HG03378 (cell line): ENCODE results near the gene ZCCHC24.
A peak's percentile ranks its signal among the peaks of the same experiment; 100 is the strongest.

Experiments used
- ATAC-seq: cut with Tn5 transposase; IDR thresholded peaks from one replicate; pipeline ENCODE4 v1.9.1; 2021; ENCODE audit warnings: mild to moderate bottlenecking, moderate library complexity; ENCODE audit not compliant: unreplicated experiment

Gene ZCCHC24

DNA sequence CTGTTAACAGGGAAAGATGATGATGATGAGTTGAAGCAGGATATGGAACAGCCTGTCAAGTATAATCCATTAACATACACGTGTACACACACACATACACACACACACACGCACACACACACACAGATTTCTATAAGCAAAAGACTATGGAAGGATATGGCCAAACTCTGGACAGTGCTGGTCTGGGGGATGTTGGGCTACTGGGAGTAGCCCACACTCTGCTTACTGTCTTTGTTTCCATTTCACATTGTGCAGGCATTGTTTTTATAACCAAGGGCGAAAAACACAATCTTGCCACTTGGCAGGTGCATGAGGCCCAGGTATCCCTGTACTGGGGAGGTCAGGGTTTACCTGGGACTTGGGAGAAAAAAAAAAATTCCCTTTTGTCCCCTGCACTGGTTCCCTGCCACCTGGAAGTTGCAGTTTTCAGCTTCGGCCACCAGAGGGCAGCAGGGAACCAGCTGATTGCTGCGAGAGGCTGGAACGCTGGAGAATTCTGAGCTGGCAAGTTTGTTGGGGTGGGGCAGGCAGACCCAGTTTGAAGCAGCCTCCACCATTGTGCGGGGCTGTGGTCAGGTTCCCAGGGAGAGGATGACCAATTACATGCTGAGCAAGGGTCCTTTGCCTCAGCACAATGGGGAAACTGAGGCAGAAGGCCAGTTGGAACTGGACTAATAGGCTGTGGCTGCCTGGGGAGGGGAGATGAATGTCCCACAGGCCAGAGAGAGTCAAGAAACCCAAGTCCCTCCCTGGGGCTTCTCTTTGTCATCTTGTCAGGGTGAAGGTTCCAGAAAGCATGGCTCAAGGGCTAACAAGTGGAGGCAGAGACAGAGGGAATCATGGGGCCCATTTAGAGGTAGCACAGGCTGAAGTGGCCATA is 70.9 kb downstream of the ZCCHC24 start:
- ATAC-seq: peak; percentile 47

DNA sequence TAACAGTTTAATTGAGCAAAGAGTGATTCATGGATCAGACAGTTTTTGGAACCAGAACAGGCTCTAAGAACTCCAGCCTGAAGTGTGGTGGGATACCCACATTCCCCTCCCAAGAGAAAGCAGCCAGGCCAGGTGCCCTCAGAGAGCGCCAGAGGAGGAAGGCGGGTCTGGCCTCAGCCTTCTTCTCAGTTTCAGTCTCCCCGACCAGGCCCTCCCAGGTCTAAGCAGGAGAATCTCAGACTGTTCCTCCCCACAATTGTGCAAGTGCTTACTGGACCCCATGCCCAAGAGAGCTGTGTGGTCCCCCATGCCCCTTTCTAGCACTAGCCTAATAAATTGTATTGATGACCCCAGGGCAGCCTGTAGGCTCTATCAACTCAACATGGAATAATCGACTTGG is 72.6 kb downstream of the ZCCHC24 start:
- ATAC-seq: no peak

DNA sequence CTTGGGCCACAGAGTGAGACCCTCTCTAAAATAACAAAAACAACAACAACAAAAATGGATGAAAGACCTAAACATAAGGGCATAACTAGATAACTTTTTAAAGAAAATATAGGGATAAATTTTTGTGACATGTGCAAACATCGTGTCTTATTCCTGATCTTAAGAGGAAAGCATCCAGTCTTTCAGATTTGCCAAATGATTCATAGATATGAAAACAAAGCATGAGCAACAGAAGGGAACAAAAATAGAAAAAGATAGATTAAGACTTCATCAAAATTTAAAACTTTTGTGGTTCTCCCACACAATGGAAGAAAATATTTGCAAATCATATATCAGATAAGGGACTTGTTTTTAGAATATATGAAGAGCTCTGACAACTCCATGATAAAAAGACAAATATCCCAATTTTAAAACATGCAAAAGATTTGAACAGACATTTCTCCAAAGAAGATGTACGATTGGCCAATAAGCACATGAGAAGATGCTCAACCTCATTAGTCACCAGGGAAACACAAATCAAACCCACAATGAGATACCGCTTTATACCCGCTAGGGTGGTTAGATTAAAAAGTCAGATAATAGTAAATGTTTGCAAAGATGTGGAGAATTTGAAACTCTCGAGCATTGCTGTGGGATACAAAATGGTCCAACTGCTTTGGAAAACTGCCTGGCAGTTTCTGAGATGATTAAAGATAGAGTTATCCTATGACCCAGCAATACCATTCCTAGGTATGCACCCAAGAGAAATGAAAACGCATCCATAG is 77.8 kb downstream of the ZCCHC24 start:
- ATAC-seq: no peak

GRCh38 chr10:79361726-79362397 is 83.6 kb downstream of the ZCCHC24 start:
- ATAC-seq: no peak

DNA sequence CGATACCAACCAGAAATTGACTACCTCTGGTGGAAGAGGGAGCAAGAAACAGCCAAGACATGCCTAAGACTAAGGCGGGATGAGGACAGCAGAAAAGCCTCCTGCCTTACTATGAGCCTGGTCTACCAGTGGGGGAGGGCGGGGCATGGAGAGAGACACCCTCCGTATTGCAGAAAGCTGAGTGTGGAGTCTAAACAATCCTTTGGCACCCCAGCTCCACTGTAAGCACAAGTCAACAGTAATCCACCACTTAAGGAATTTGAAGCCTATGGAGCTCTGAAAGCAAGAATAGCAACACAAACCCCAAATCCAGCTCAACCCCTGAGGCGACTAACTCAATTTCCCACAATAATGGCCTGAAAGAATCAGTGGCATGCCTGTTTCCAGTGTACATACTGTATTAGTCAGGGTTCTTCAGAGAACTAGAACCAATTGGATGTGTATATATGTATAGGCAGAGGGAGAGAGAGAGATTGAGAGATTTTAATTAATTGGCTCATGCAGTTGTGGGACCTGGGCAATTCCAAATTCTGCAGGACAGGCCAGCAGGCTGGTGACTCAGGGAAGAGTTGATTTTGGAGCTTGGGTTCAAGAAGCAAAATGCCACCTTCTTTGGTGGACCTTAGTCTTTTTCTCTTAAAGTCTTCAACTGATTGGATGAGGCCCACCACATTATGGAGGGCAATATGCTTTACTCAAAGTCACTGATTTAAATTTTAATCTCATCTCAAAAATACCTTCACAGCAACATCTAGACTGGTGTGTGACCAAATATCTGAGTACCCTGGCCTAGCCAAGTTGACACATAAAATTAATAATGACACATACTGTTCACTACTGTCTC is 84.7 kb downstream of the ZCCHC24 start:
- no peak for ATAC-seq

DNA sequence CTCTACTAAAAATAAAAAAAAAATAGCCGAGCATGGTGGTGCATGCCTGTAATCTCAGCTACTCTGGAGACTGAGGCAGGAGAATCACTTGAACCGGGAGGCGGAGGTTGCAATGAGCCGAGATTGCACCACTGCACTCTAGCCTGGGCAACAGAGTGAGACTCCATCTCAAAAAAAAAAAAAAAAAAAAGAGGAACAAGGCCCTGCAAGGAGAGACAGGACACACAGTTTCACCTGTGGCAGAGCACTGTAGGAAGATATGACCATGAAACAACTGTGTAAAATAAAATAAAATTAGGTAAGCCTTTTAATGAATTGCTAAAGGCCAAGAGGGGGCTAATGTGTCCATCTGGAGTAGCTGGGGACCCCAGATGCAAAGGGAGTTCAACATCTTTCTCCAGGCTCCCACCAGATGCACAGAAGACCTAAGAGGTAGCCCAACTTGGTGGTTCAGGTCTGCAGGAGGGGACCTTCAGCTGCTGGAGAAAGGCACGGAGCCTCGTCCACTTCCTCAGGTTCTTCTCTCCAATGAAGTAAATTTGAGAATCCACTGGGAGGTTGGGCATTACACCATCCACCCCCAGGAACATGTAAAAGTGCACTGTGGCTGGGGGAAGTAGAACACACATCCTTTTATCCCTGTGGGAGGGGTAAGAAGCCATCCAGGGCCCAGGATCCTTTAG is 85.5 kb downstream of the ZCCHC24 start:
- ATAC-seq: no peak

GRCh38 chr10:79358811-79359210 is 86.6 kb downstream of the ZCCHC24 start:
- peak; percentile 49 for ATAC-seq

- no peak for ATAC-seq
These were observed 88.2 kb downstream of the ZCCHC24 start for GRCh38 chr10:79357180-79357579.

DNA sequence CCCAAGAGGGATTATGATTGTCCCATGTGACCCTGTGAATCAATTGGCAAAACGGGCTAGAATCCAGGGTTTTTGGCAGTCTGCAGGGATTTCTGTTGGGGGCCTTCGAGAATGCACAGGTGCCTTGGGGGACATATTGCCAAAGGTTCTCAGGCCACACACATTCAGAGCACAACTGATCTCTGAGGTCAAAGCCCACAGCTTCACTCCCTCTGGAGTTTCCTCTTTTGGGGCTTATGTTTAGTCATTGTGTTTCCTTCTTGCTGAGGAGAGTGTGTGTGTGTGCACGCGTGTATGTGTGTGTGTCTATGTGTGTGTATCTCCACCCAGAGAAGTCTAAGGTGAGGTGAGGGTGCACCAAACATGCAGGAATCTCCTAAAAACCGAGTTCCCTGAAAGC is 89.3 kb downstream of the ZCCHC24 start:
- no peak for ATAC-seq

DNA sequence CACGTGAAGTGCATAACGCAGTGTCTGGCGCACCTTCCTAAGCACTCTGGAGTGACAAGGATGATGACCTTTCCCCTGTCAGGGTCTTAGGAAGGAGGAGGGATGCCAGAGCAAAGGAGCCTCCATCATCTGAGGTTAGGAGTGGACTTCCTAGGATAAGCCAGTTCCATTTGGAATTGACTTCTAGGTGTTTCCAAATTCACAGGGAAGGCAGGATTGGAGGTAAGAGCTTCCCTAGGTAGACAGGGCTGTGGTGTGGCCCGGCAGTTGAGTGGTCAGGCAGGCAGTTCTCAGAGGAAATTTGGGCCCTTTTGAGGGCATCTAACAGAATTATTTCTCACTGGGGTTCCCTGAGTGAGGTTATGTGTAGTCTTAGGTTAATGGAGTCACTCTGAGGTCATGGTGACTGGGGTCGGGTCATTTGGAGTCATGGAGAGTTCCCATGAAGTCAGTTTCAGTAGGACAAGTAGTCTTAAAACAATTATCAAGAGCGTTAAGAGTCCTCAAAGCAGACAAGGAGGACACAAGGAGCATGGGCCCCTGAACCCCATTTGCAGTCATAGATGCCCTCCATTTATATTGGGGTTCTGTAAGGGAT is 89.9 kb downstream of the ZCCHC24 start:
- no peak for ATAC-seq

GRCh38 chr10:79354615-79355014 is 90.8 kb downstream of the ZCCHC24 start:
- no peak for ATAC-seq

GRCh38 chr10:79354141-79354540 is 91.3 kb downstream of the ZCCHC24 start:
- ATAC-seq: no peak

DNA sequence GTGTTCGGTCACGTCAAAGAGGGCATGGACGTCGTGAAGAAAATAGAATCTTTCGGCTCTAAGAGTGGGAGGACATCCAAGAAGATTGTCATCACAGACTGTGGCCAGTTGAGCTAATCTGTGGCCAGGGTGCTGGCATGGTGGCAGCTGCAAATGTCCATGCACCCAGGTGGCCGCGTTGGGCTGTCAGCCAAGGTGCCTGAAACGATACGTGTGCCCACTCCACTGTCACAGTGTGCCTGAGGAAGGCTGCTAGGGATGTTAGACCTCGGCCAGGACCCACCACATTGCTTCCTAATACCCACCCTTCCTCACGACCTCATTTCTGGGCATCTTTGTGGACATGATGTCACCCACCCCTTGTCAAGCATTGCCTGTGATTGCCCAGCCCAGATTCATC is 91.7 kb downstream of the ZCCHC24 start:
- ATAC-seq: no peak

- ATAC-seq: no peak
These were observed 92.4 kb downstream of the ZCCHC24 start for GRCh38 chr10:79353000-79353406.

- ATAC-seq: no peak
These were observed 93.2 kb downstream of the ZCCHC24 start for GRCh38 chr10:79352035-79352877.

DNA sequence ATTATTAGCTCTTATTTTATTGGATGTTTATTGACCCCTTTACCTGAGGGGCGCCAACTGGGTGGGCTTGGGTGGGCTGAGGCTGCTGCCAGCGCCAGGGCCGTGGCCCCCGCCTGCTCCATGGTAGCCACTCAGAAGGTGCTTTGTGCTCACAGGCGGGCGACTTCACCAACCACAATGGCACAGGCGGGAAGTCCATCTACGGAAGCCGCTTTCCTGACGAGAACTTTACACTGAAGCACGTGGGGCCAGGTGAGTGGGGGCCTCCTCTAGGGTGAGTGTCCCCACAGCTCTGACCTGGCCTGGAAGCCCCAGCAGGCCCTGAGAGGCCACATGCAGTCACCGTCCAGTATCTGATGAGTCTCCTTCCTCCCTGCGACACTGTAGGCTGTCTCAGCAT is 94.1 kb downstream of the ZCCHC24 start:
- no peak for ATAC-seq

GRCh38 chr10:79350407-79351154 is 94.8 kb downstream of the ZCCHC24 start:
- no peak for ATAC-seq

- no peak for ATAC-seq
These were observed 95.5 kb downstream of the ZCCHC24 start for GRCh38 chr10:79349766-79350406.
